Measurements from ENCODE around the gene DDR2. TPM values are rescaled to one million over a fixed set of nuclear protein-coding genes. Genes with fewer than 3 reads are reported as not detected.

The DDR2 gene
- total RNA-seq, 1 experiment from 2014 or later: 1.9 TPM

- Histone ChIP-seq H3K4me3 (ENCODE audit: low read depth in 2 of 2, low read length in 2 of 2) (no peak overlapping the region), H3K27me3 (ENCODE audit: control insufficient read depth, insufficient read depth, low read length) (no peaks in the 10 kb centered on the region), H3K4me1 (ENCODE audit: control insufficient read depth, insufficient read depth, low read length) (0 out of 2 replicates have a peak, but pooled peaks cover 3% of the 10 kb centered on the region), H3K27ac (ENCODE audit: low read length) (no peak overlapping the region), H3K36me3 (ENCODE audit: control insufficient read depth, insufficient read depth, low read length) (no peaks in the 10 kb centered on the region), H3K9me3 (ENCODE audit: control insufficient read depth, insufficient read depth, low read depth, low read length) (no peaks in the 10 kb centered on the region)
- no peak for ATAC-seq
- ChIA-PET POLR2A (interaction anchor here (0.5 kb wide), 1 partner anchor 243 kb away, joined by 3 read pairs; no protein-coding TSS in a partner anchor), CTCF (interaction anchor here (0.5 kb wide), 1 partner anchor 313 kb away, joined by 3 read pairs; no protein-coding TSS in a partner anchor)
- DNase-seq (ENCODE audit: low read depth, low spot score): no peak
- in situ Hi-C loops (cut with HindIII; ENCODE audit: low pct_unique_long_range_greater_than_20kb, low sequenced_read_pairs): no loop called here
- TF ChIP-seq, protein P1, sequence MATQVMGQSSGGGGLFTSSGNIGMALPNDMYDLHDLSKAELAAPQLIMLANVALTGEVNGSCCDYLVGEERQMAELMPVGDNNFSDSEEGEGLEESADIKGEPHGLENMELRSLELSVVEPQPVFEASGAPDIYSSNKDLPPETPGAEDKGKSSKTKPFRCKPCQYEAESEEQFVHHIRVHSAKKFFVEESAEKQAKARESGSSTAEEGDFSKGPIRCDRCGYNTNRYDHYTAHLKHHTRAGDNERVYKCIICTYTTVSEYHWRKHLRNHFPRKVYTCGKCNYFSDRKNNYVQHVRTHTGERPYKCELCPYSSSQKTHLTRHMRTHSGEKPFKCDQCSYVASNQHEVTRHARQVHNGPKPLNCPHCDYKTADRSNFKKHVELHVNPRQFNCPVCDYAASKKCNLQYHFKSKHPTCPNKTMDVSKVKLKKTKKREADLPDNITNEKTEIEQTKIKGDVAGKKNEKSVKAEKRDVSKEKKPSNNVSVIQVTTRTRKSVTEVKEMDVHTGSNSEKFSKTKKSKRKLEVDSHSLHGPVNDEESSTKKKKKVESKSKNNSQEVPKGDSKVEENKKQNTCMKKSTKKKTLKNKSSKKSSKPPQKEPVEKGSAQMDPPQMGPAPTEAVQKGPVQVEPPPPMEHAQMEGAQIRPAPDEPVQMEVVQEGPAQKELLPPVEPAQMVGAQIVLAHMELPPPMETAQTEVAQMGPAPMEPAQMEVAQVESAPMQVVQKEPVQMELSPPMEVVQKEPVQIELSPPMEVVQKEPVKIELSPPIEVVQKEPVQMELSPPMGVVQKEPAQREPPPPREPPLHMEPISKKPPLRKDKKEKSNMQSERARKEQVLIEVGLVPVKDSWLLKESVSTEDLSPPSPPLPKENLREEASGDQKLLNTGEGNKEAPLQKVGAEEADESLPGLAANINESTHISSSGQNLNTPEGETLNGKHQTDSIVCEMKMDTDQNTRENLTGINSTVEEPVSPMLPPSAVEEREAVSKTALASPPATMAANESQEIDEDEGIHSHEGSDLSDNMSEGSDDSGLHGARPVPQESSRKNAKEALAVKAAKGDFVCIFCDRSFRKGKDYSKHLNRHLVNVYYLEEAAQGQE (IDR thresholded peaks at IDR 0.05; ENCODE audit: insufficient read depth in 1 of 2, low read depth in 2 of 2, low read length in 1 of 2): no peak
- TF ChIP-seq, protein P2, sequence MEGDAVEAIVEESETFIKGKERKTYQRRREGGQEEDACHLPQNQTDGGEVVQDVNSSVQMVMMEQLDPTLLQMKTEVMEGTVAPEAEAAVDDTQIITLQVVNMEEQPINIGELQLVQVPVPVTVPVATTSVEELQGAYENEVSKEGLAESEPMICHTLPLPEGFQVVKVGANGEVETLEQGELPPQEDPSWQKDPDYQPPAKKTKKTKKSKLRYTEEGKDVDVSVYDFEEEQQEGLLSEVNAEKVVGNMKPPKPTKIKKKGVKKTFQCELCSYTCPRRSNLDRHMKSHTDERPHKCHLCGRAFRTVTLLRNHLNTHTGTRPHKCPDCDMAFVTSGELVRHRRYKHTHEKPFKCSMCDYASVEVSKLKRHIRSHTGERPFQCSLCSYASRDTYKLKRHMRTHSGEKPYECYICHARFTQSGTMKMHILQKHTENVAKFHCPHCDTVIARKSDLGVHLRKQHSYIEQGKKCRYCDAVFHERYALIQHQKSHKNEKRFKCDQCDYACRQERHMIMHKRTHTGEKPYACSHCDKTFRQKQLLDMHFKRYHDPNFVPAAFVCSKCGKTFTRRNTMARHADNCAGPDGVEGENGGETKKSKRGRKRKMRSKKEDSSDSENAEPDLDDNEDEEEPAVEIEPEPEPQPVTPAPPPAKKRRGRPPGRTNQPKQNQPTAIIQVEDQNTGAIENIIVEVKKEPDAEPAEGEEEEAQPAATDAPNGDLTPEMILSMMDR (IDR thresholded peaks at IDR 0.05): no peak
- TF ChIP-seq TCF7L2 (IDR thresholded peaks at IDR 0.05; ENCODE audit: low read depth, low read length): no peak
- TF ChIP-seq POLR2AphosphoS5 (IDR thresholded peaks at IDR 0.05; ENCODE audit: low read depth, low read length): no peak
- no peak for TF ChIP-seq SIN3A (IDR thresholded peaks at IDR 0.05; ENCODE audit: borderline replicate concordance, insufficient read depth, low read depth, low read length)
- no TSS peak for BruUV-seq (replicated peaks)
- intact Hi-C loops (cut with micrococcal nuclease; ENCODE audit: unreplicated experiment): no loop called here
Observed at GRCh38 chr1:162626094-162626493, 6.2 kb upstream of the DDR2 start.

- no peak for TF ChIP-seq SIN3A (IDR thresholded peaks at IDR 0.05; ENCODE audit: borderline replicate concordance, insufficient read depth, low read depth, low read length)
- no peak for TF ChIP-seq POLR2AphosphoS5 (IDR thresholded peaks at IDR 0.05; ENCODE audit: low read depth, low read length)
- TF ChIP-seq, protein P2 (IDR thresholded peaks at IDR 0.05): no peak
- no peak for TF ChIP-seq TCF7L2 (IDR thresholded peaks at IDR 0.05; ENCODE audit: low read depth, low read length)
- TF ChIP-seq, protein P1 (IDR thresholded peaks at IDR 0.05; ENCODE audit: insufficient read depth in 1 of 2, low read depth in 2 of 2, low read length in 1 of 2): no peak
- H3K4me1 ChIP-seq (ENCODE audit: control insufficient read depth, insufficient read depth, low read length): 0 out of 2 replicates have a peak, but pooled peaks cover 3% of the 10 kb centered on the region
- DNase-seq (ENCODE audit: low read depth, low spot score): no peak
- no peak overlapping the region for H3K4me3 ChIP-seq (ENCODE audit: low read depth in 2 of 2, low read length in 2 of 2)
- no peak for ATAC-seq
- H3K36me3 ChIP-seq (ENCODE audit: control insufficient read depth, insufficient read depth, low read length): no peaks in the 10 kb centered on the region
- ChIA-PET CTCF (no interaction called here), POLR2A (no interaction called here)
- H3K27me3 ChIP-seq (ENCODE audit: control insufficient read depth, insufficient read depth, low read length): no peaks in the 10 kb centered on the region
- no TSS peak for BruUV-seq (replicated peaks)
- H3K27ac ChIP-seq (ENCODE audit: low read length): no peak overlapping the region
- in situ Hi-C loops (cut with HindIII; ENCODE audit: low pct_unique_long_range_greater_than_20kb, low sequenced_read_pairs) (no loop called here), intact Hi-C loops (cut with micrococcal nuclease; ENCODE audit: unreplicated experiment) (no loop called here)
- no peaks in the 10 kb centered on the region for H3K9me3 ChIP-seq (ENCODE audit: control insufficient read depth, insufficient read depth, low read depth, low read length)
Observed at GRCh38 chr1:162626761-162627160, 5.5 kb upstream of the DDR2 start.
